SU-DHL-6 (cell line): Measurements from ENCODE around the gene KREMEN1.

ENCODE experiments used
- H2AFZ ChIP-seq: fragments of 200-600 bp; sonication (generic); 2 replicates; pipeline ENCODE4 v1.6.1; 2014; ENCODE audit warnings: low read depth, mild to moderate bottlenecking, moderate library complexity, mixed read lengths, antibody characterized with exemption, low read length; ENCODE audit not compliant: severe bottlenecking
- H3F3A ChIP-seq: fragments of 200-600 bp; shearing (Covaris generic); 2 replicates; pipeline ENCODE4 v1.6.0; 2016; ENCODE audit warnings: antibody characterized with exemption, mild to moderate bottlenecking; ENCODE audit not compliant: insufficient read depth
- H3K27ac ChIP-seq: fragments of 200-600 bp; sonication (generic); 2 replicates; pipeline ENCODE4 v1.5.1; 2016; ENCODE audit warnings: low read depth, mild to moderate bottlenecking, low read length, moderate library complexity, mixed read lengths
- H3K27me3 ChIP-seq: fragments of 200-600 bp; sonication (generic), shearing (Covaris generic); 2 replicates; pipeline ENCODE4 v1.6.0; 2014; ENCODE audit warnings: mild to moderate bottlenecking, low read length
- H3K36me3 ChIP-seq: fragments of 200-600 bp; sonication (generic); 2 replicates; pipeline ENCODE4 v1.6.1; 2014; ENCODE audit warnings: mild to moderate bottlenecking, low read length, mixed read lengths
- H3K4me2 ChIP-seq: fragments of 300-600, 200-600 bp; shearing (Covaris generic), sonication (generic); 2 replicates; pipeline ENCODE4 v1.6.0; 2014; ENCODE audit warnings: low read length, low read depth, mild to moderate bottlenecking; ENCODE audit not compliant: poor library complexity, severe bottlenecking
- H3K4me3 ChIP-seq: fragments of 200-600 bp; sonication (generic); 2 replicates; pipeline ENCODE4 v1.5.1; 2014; ENCODE audit warnings: antibody characterized with exemption, low read length, mild to moderate bottlenecking, mixed read lengths; ENCODE audit not compliant: insufficient read depth, poor library complexity, severe bottlenecking
- H3K79me2 ChIP-seq: fragments of 200-600 bp; sonication (generic); 2 replicates; pipeline ENCODE4 v1.6.1; 2014; ENCODE audit warnings: mild to moderate bottlenecking, low read length, moderate library complexity; ENCODE audit not compliant: insufficient read depth
- H3K9ac ChIP-seq: fragments of 200-600 bp; sonication (generic); 2 replicates; pipeline ENCODE4 v1.7.0; 2014; ENCODE audit warnings: mild to moderate bottlenecking, low read length
- H3K9me2 ChIP-seq: fragments of 200-600 bp; sonication (generic); replicated peaks from 2 replicates; pipeline ENCODE4 v1.6.1; 2014; ENCODE audit warnings: low read length; ENCODE audit not compliant: insufficient read depth
- H3K9me3 ChIP-seq: fragments of 200-600 bp; sonication (generic); 2 replicates; pipeline ENCODE4 v1.6.1; 2014; ENCODE audit warnings: low read length, mixed read lengths; ENCODE audit not compliant: insufficient read depth
- H4K20me1 ChIP-seq: fragments of 200-600 bp; sonication (generic); 2 replicates; pipeline ENCODE4 v1.6.1; 2014; ENCODE audit warnings: low read depth, mild to moderate bottlenecking, antibody characterized with exemption, low read length, moderate library complexity, mixed read lengths
- CTCF ChIP-seq: fragments of 200-600 bp; sonication (generic); IDR thresholded peaks from one replicate; pipeline ENCODE4 v1.5.1; 2017; ENCODE audit warnings: antibody characterized with exemption, mild to moderate bottlenecking, low read length, moderate library complexity; ENCODE audit not compliant: insufficient read depth, poor library complexity, severe bottlenecking
- EZH2phosphoT487 ChIP-seq: fragments of 200-600 bp; sonication (generic), shearing (Covaris generic); conservative IDR thresholded peaks from 2 replicates; pipeline ENCODE4 v1.6.1; 2018; ENCODE audit warnings: mild to moderate bottlenecking, antibody characterized with exemption, low read length, moderate library complexity, mixed read lengths

KREMEN1 gene

GRCh38 chr22:29213493-29213892 lies 140.7 kb downstream of the KREMEN1 start:
- H4K20me1 ChIP-seq: no peaks in the 10 kb centered on the region

GRCh38 chr22:29214232-29214631 lies 141.4 kb downstream of the KREMEN1 start:
- H3F3A ChIP-seq: no peaks in the 10 kb centered on the region
- no peaks in the 10 kb centered on the region for H3K79me2 ChIP-seq
- H3K4me3 ChIP-seq: no peak overlapping the region
- no peaks in the 10 kb centered on the region for H3K36me3 ChIP-seq
- H3K9me2 ChIP-seq: no peaks in the 10 kb centered on the region
- no peak overlapping the region for H3K9ac ChIP-seq
- H3K4me2 ChIP-seq: no peak overlapping the region
- H4K20me1 ChIP-seq: no peaks in the 10 kb centered on the region
- no peak overlapping the region for H2AFZ ChIP-seq
- no peak overlapping the region for H3K27ac ChIP-seq
- H3K9me3 ChIP-seq: no peaks in the 10 kb centered on the region
- H3K27me3 ChIP-seq: no peaks in the 10 kb centered on the region
- no peak for TF ChIP-seq CTCF
- no peak for TF ChIP-seq EZH2phosphoT487

More at GRCh38 chr22:29213493-29213892, 140.7 kb downstream of the KREMEN1 start:
- Histone ChIP-seq H3K4me3 (no peak overlapping the region), H2AFZ (no peak overlapping the region), H3K27me3 (no peaks in the 10 kb centered on the region), H3K4me2 (no peak overlapping the region), H3K9me2 (no peaks in the 10 kb centered on the region), H3K36me3 (no peaks in the 10 kb centered on the region), H3K79me2 (no peaks in the 10 kb centered on the region), H3K27ac (no peak overlapping the region), H3K9ac (no peak overlapping the region), H3F3A (no peaks in the 10 kb centered on the region), H3K9me3 (no peaks in the 10 kb centered on the region)
- TF ChIP-seq CTCF: no peak
- TF ChIP-seq EZH2phosphoT487: no peak

GRCh38 chr22:29215012-29215860 lies 142.4 kb downstream of the KREMEN1 start:
- no peaks in the 10 kb centered on the region for H3K27me3 ChIP-seq
- H3K36me3 ChIP-seq: no peaks in the 10 kb centered on the region
- H3K9me2 ChIP-seq: no peaks in the 10 kb centered on the region
- no peaks in the 10 kb centered on the region for H3K9me3 ChIP-seq
- no peaks in the 10 kb centered on the region for H4K20me1 ChIP-seq
- no peaks in the 10 kb centered on the region for H3K79me2 ChIP-seq
- H3K4me2 ChIP-seq: no peak overlapping the region
- H3F3A ChIP-seq: no peaks in the 10 kb centered on the region
- H2AFZ ChIP-seq: no peak overlapping the region
- H3K9ac ChIP-seq: no peak overlapping the region
- H3K27ac ChIP-seq: no peak overlapping the region
- no peak overlapping the region for H3K4me3 ChIP-seq
- TF ChIP-seq EZH2phosphoT487 (no peak), CTCF (no peak)
